Stomach smooth muscle (tissue), 2 donors: ENCODE data around the gene PPL.
A peak's percentile ranks its signal among the peaks of the same experiment; 100 is the strongest.

ENCODE experiments used
- H3K27ac ChIP-seq: one replicate; pipeline ENCODE4 v1.7.0; 2013; ENCODE audit warnings: mild to moderate bottlenecking, low read length, inconsistent platforms
- H3K27me3 ChIP-seq, 2 donors: one replicate each; pipeline ENCODE4 v1.7.0; 2013; ENCODE audit warnings: low read length in 2 of 2; ENCODE audit not compliant: insufficient read depth in 2 of 2, control insufficient read depth in 1 of 2
- H3K36me3 ChIP-seq, 2 donors: one replicate each; pipeline ENCODE4 v1.7.0; 2013; ENCODE audit warnings: low read length in 2 of 2; ENCODE audit not compliant: control insufficient read depth in 2 of 2, insufficient read depth in 2 of 2
- H3K4me1 ChIP-seq: one replicate; pipeline ENCODE4 v1.7.0; 2013; ENCODE audit warnings: low read length; ENCODE audit not compliant: control insufficient read depth, insufficient read depth
- H3K4me3 ChIP-seq, 2 donors: one replicate each; pipeline ENCODE4 v1.7.0; 2013; ENCODE audit warnings: low read length in 2 of 2
- H3K9ac ChIP-seq, 2 donors: one replicate each; pipeline ENCODE4 v1.7.0; 2013; ENCODE audit warnings: low read length in 2 of 2, mild to moderate bottlenecking in 1 of 2
- H3K9me3 ChIP-seq, 2 donors: one replicate each; pipeline ENCODE4 v1.7.0; 2013; ENCODE audit warnings: low read length in 2 of 2; ENCODE audit not compliant: control insufficient read depth in 2 of 2
- donor health status: healthy.
- donor health status: Pancreatic carcinoma.

PPL gene

GRCh38 chr16:4893103-4893862, 43.7 kb downstream of the PPL start:
- Histone ChIP-seq H3K4me1 (peaks cover 15% of the 10 kb centered on the region), H3K36me3 (peaks cover 9 to 10% of the 10 kb centered on the region in 2 donors), H3K27ac (no peak overlapping the region), H3K9me3 (no peaks in the 10 kb centered on the region), H3K9ac (no peak overlapping the region), H3K4me3 (no peak overlapping the region), H3K27me3 (peaks cover 0 to 3% of the 10 kb centered on the region in 2 donors)

- H3K9ac ChIP-seq = peak overlapping the region in 1 of 2 donors; percentile 29
- H3K9me3 ChIP-seq = no peaks in the 10 kb centered on the region
- H3K4me1 ChIP-seq = peaks cover 15% of the 10 kb centered on the region
- no peak overlapping the region for H3K27ac ChIP-seq
- H3K27me3 ChIP-seq = peaks cover 0 to 3% of the 10 kb centered on the region in 2 donors
- peaks cover 14 to 15% of the 10 kb centered on the region in 2 donors for H3K36me3 ChIP-seq
- H3K4me3 ChIP-seq = peak overlapping the region in 1 of 2 donors; percentile 15
These were observed 44.4 kb downstream of the PPL start for GRCh38 chr16:4892361-4893102.

- Histone ChIP-seq H3K9me3 (no peaks in the 10 kb centered on the region), H3K4me1 (peaks cover 15% of the 10 kb centered on the region), H3K36me3 (peaks cover 19 to 20% of the 10 kb centered on the region in 2 donors), H3K4me3 (no peak overlapping the region), H3K27ac (no peak overlapping the region), H3K27me3 (peaks cover 0 to 3% of the 10 kb centered on the region in 2 donors), H3K9ac (no peak overlapping the region)
These were observed 45.1 kb downstream of the PPL start for GRCh38 chr16:4891886-4892216.

- Histone ChIP-seq H3K4me1 (peaks cover 15% of the 10 kb centered on the region), H3K9me3 (no peaks in the 10 kb centered on the region), H3K36me3 (peaks cover 20 to 22% of the 10 kb centered on the region in 2 donors), H3K27me3 (peaks cover 0 to 3% of the 10 kb centered on the region in 2 donors), H3K9ac (no peak overlapping the region), H3K4me3 (no peak overlapping the region), H3K27ac (no peak overlapping the region)
These were observed 45.7 kb downstream of the PPL start for GRCh38 chr16:4891097-4891885.

- no peaks in the 10 kb centered on the region for H3K9me3 ChIP-seq
- peaks cover 15% of the 10 kb centered on the region for H3K4me1 ChIP-seq
- H3K36me3 ChIP-seq = peaks cover 26% of the 10 kb centered on the region in 2 donors
- peaks cover 0 to 3% of the 10 kb centered on the region in 2 donors for H3K27me3 ChIP-seq
- no peak overlapping the region for H3K4me3 ChIP-seq
- H3K9ac ChIP-seq = no peak overlapping the region
- H3K27ac ChIP-seq = no peak overlapping the region
These were observed 46.3 kb downstream of the PPL start for GRCh38 chr16:4890686-4891085.

- no peak overlapping the region for H3K4me3 ChIP-seq
- H3K27ac ChIP-seq = no peak overlapping the region
- H3K27me3 ChIP-seq = no peaks in the 10 kb centered on the region
- H3K4me1 ChIP-seq = peaks cover 15% of the 10 kb centered on the region
- no peaks in the 10 kb centered on the region for H3K9me3 ChIP-seq
- no peak overlapping the region for H3K9ac ChIP-seq
- H3K36me3 ChIP-seq = peaks cover 27 to 30% of the 10 kb centered on the region in 2 donors
These were observed 46.9 kb downstream of the PPL start for GRCh38 chr16:4890026-4890425.

GRCh38 chr16:4888428-4889135, 48.4 kb downstream of the PPL start:
- H3K4me1 ChIP-seq = peaks cover 15% of the 10 kb centered on the region
- no peaks in the 10 kb centered on the region for H3K9me3 ChIP-seq
- H3K27ac ChIP-seq = no peak overlapping the region
- no peak overlapping the region for H3K9ac ChIP-seq
- H3K36me3 ChIP-seq = peaks cover 32 to 44% of the 10 kb centered on the region in 2 donors
- no peak overlapping the region for H3K4me3 ChIP-seq
- no peaks in the 10 kb centered on the region for H3K27me3 ChIP-seq

GRCh38 chr16:4886151-4886550, 50.8 kb downstream of the PPL start:
- Histone ChIP-seq H3K4me1 (peaks cover 16% of the 10 kb centered on the region), H3K4me3 (no peak overlapping the region), H3K27me3 (no peaks in the 10 kb centered on the region), H3K36me3 (peaks cover 34 to 59% of the 10 kb centered on the region in 2 donors), H3K27ac (no peak overlapping the region), H3K9ac (no peak overlapping the region), H3K9me3 (no peaks in the 10 kb centered on the region)

- no peak overlapping the region for H3K27ac ChIP-seq
- H3K9me3 ChIP-seq = no peaks in the 10 kb centered on the region
- no peaks in the 10 kb centered on the region for H3K27me3 ChIP-seq
- peaks cover 16% of the 10 kb centered on the region for H3K4me1 ChIP-seq
- H3K4me3 ChIP-seq = no peak overlapping the region
- peaks cover 39 to 67% of the 10 kb centered on the region in 2 donors for H3K36me3 ChIP-seq
- H3K9ac ChIP-seq = no peak overlapping the region
These were observed 51.7 kb downstream of the PPL start for GRCh38 chr16:4884972-4885874.
